ACC112 (cell line): Measurements from ENCODE around the gene KCNS3.

Experiments used
- H2AFZ ChIP-seq: fragments of 200-600 bp; sonication (generic); one replicate; pipeline ENCODE4 v1.6.0; 2017; ENCODE audit warnings: antibody characterized with exemption, low read length; ENCODE audit not compliant: unreplicated experiment
- H3K27ac ChIP-seq: fragments of 200-600 bp; sonication (generic); 2 replicates; pipeline ENCODE4 v1.5.1; 2014; ENCODE audit warnings: low read depth, mild to moderate bottlenecking, antibody characterized with exemption, low read length, moderate library complexity
- H3K27me3 ChIP-seq: fragments of 200-600 bp; sonication (generic); 2 replicates; pipeline ENCODE4 v1.6.1; 2014; ENCODE audit warnings: mild to moderate bottlenecking, antibody characterized with exemption, low read length, moderate library complexity, mixed read lengths; ENCODE audit not compliant: insufficient read depth
- H3K36me3 ChIP-seq: fragments of 200-600 bp; sonication (generic); 2 replicates; pipeline ENCODE4 v1.6.1; 2016; ENCODE audit warnings: mild to moderate bottlenecking, antibody characterized with exemption, low read length, moderate library complexity, mixed read lengths; ENCODE audit not compliant: insufficient read depth
- H3K4me1 ChIP-seq: fragments of 200-600 bp; sonication (generic); one replicate; pipeline ENCODE4 v1.6.1; 2016; ENCODE audit warnings: low read length, mixed read lengths; ENCODE audit not compliant: insufficient read depth, unreplicated experiment, control insufficient read depth
- H3K4me3 ChIP-seq: fragments of 200-600 bp; sonication (generic); 2 replicates; pipeline ENCODE4 v1.5.1; 2014; ENCODE audit warnings: mild to moderate bottlenecking, low read depth, low read length
- H3K79me2 ChIP-seq: fragments of 200-600 bp; sonication (generic); one replicate; pipeline ENCODE4 v1.6.0; 2016; ENCODE audit warnings: low read length; ENCODE audit not compliant: control insufficient read depth, unreplicated experiment, insufficient read depth

KCNS3 gene

DNA sequence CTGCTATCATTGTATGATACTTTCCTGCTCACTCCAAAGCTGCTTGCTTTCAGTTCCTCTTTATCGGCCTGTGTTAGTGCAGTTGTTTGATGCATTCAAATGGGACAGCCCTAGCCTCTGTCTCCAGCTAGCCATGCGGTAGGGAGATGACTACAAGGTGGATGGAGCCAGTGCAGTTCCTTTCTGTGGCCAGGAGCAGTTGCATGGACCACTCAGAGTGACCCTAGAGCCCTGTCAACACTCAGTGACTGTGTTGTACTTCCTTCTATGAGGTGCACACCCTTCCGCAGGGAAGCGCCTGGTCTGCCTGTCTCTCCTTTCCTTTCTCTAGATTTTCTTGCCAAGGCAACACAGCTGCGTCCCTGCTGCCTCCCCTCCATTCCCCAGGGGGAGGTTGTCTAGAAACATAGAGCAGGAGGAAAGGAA, 33.8 kb downstream of the KCNS3 start:
- no peaks in the 10 kb centered on the region for H3K36me3 ChIP-seq
- H3K27ac ChIP-seq: no peak overlapping the region
- no peaks in the 10 kb centered on the region for H3K79me2 ChIP-seq
- no peak overlapping the region for H2AFZ ChIP-seq
- no peaks in the 10 kb centered on the region for H3K27me3 ChIP-seq
- H3K4me3 ChIP-seq: no peak overlapping the region
- H3K4me1 ChIP-seq: no peaks in the 10 kb centered on the region

DNA sequence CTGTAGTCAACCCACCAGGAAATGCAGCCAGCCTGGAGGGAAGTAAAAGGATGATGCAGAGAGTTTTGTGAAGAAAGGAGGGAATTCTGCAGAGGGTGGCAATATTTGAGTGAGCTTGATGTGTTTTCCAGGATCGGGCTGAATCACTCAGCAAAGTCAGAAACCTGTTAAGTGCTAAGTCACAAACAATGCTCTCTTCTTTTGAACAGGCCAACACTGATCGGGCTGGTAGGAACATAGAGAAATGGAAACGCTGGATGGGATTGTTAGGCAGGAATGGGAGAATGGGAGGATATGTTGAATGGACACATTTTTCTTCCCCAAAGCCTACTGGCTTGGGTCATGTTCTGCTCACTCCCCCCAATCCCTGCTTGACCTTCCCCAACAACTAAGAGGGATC, 36.6 kb downstream of the KCNS3 start:
- H3K36me3 ChIP-seq: no peaks in the 10 kb centered on the region
- no peaks in the 10 kb centered on the region for H3K4me1 ChIP-seq
- H3K27me3 ChIP-seq: no peaks in the 10 kb centered on the region
- H3K27ac ChIP-seq: no peak overlapping the region
- no peak overlapping the region for H2AFZ ChIP-seq
- no peaks in the 10 kb centered on the region for H3K79me2 ChIP-seq
- H3K4me3 ChIP-seq: no peak overlapping the region

DNA sequence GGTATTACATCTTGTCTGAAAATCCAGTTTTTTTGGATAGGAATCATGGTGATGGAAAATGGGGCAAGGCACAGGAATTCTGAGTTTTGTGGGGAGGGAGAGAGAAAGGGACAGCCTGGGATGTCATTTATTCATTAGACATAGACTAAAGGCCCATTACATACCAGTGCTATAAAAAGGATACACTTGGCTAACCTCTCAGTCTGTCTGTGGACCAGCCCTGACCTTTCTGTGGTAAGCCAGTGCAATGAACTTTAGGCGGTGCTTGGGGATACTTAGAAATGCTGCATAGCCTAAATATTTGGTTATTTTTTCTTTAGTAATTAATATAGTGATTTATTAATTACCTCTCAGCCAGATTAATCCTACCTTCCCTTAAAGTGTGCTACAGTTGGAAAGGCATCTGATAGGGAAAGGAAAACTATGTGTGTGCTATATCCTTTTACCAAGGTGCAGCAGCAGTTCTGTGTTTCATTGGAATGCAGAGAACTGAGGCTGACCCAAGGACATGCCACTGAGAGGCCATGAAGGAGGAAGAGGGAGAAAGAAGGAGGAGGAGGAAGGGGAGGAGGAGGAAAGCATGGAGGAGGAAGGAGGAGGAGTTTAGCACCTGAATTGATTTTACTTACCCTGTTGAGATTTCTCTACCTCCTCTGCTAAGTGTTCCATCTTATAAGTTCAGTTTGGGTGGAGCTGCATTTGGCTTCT, 37.5 kb downstream of the KCNS3 start:
- Histone ChIP-seq H3K79me2 (no peaks in the 10 kb centered on the region), H2AFZ (no peak overlapping the region), H3K4me3 (no peak overlapping the region), H3K27ac (no peak overlapping the region), H3K27me3 (no peaks in the 10 kb centered on the region), H3K4me1 (no peaks in the 10 kb centered on the region), H3K36me3 (no peaks in the 10 kb centered on the region)

DNA sequence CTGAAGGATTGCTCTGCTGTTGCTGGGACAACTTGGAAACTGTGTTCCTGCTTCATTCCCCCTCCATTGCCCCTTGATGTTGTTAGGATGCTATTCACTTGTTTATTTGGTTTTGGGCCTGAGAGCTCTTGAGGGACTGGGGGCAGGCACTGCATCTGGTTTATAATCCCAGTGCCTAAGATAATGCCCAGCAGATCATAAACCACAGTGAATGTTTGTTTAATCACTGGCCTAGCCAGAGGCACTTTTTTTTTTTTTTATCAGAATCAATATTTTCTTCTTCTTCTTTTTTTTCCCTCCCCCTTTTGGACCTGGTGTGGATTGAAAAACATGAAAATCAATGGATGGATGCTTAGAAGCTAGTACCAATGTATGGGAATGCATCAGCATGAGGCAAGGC, 38.1 kb downstream of the KCNS3 start:
- Histone ChIP-seq H3K79me2 (no peaks in the 10 kb centered on the region), H3K36me3 (no peaks in the 10 kb centered on the region), H3K4me1 (no peaks in the 10 kb centered on the region), H3K27me3 (no peaks in the 10 kb centered on the region), H3K27ac (no peak overlapping the region), H2AFZ (no peak overlapping the region), H3K4me3 (no peak overlapping the region)

DNA sequence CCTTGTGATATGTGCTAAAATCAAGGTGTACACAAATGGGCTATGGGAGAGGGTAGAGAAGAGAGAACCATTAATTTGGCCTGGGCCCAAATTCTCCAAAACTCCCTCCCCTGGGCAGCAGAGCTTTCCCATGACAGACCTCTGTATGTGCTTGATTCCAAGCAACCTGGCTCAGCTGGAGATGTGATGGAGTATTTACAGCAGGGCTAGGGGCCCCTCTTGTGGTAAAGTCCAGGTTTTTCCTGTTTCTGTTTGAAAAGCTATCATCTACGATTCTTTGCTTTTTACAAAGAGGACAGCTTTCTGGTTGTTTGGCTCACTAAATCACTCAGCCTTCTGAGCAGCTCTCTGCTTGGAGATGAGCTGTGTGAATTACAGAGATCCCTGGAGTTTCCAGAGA, 40.3 kb downstream of the KCNS3 start:
- Histone ChIP-seq H3K36me3 (no peaks in the 10 kb centered on the region), H3K27ac (no peak overlapping the region), H3K4me1 (no peaks in the 10 kb centered on the region), H3K4me3 (no peak overlapping the region), H3K79me2 (no peaks in the 10 kb centered on the region), H3K27me3 (no peaks in the 10 kb centered on the region), H2AFZ (no peak overlapping the region)

DNA sequence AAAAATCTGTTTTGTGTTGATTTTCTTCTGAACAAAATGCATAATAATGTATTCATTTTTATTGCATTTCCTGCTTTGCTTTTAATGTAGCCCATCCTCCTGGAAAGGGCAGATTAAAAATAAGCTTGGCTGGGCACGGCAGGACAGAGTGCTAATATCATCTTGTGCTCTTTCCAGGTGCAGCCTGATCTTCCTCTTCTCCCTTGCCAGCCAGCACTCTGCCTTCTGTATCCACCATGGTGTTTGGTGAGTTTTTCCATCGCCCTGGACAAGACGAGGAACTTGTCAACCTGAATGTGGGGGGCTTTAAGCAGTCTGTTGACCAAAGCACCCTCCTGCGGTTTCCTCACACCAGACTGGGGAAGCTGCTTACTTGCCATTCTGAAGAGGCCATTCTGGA, 52.3 kb downstream of the KCNS3 start:
- Histone ChIP-seq H3K36me3 (no peaks in the 10 kb centered on the region), H2AFZ (no peak overlapping the region), H3K4me3 (no peak overlapping the region), H3K79me2 (no peaks in the 10 kb centered on the region), H3K27ac (no peak overlapping the region), H3K4me1 (no peaks in the 10 kb centered on the region), H3K27me3 (no peaks in the 10 kb centered on the region)

DNA sequence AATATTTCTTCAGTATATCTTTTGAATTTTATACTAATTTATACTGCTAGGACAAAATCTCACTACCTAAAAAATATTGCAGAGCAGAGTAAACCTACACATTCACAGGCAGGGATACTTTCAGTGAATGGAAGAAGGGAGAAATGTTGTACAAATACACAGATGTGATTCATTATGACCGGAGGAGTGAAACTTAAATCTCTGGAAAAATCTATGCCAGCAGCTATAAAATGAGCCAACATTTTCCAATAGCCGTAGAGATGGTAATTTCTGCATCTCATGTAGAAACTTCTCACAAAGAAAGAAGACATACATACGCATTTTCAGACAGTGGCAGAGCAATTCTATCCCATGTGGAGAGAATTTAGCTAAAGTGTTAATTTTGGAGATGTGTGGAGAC, 54.8 kb downstream of the KCNS3 start:
- H3K27ac ChIP-seq: no peak overlapping the region
- H2AFZ ChIP-seq: no peak overlapping the region
- no peaks in the 10 kb centered on the region for H3K27me3 ChIP-seq
- H3K36me3 ChIP-seq: no peaks in the 10 kb centered on the region
- H3K79me2 ChIP-seq: no peaks in the 10 kb centered on the region
- H3K4me3 ChIP-seq: no peak overlapping the region
- no peaks in the 10 kb centered on the region for H3K4me1 ChIP-seq

DNA sequence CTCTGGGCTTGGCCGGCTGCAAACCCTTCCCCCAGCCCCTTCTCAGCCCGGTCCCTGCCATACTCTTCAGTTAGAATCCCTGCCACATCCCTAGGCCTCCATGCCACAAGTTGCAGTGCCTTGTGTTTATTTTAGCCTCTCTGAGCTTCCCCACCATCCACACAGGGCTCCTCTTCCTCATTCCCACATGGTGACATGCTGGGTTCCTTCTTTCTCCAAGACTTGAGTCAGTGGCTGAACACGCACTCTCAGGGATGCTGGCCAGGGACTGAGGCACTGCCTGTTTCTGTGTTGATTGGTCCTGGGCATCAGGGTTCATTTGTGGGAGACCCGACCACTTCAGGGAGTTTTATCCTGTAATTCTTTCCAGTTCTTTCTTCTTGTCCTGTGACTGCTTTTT, 56.3 kb downstream of the KCNS3 start:
- no peak overlapping the region for H3K4me3 ChIP-seq
- no peaks in the 10 kb centered on the region for H3K4me1 ChIP-seq
- no peak overlapping the region for H2AFZ ChIP-seq
- H3K36me3 ChIP-seq: no peaks in the 10 kb centered on the region
- no peaks in the 10 kb centered on the region for H3K79me2 ChIP-seq
- no peak overlapping the region for H3K27ac ChIP-seq
- H3K27me3 ChIP-seq: no peaks in the 10 kb centered on the region

DNA sequence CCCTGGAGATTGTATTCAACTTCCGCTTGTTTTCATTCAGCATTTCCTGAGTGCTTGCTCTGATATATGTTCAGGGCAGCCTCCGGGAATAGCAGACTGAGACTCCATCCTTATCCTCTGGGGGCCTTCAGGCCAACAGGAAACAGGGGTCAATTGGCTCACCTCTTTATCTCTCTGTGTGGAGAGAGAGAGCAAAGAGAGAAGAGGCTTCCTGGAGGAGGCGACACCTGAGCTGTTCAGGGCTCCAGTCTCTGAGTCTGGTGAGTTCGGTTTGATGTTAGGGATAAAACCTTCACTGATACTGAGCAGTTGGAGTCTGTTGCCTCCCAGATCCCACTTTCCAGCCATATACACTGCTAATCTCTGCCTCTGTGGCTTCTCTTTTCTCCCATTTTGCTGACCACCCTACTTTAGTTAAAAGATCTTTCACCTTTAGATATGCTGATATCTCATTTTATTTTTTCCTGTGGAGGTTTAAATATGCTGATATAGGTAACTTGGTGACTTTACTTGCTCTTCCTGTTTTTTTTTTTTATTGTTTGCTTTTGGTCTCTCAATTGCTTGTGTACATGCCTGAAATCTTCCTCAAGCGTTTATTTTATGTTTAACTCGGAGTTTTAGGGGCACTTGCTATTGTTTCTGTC, 56.9 kb downstream of the KCNS3 start:
- no peak overlapping the region for H3K27ac ChIP-seq
- no peak overlapping the region for H3K4me3 ChIP-seq
- no peak overlapping the region for H2AFZ ChIP-seq
- no peaks in the 10 kb centered on the region for H3K4me1 ChIP-seq
- no peaks in the 10 kb centered on the region for H3K79me2 ChIP-seq
- H3K36me3 ChIP-seq: no peaks in the 10 kb centered on the region
- no peaks in the 10 kb centered on the region for H3K27me3 ChIP-seq

DNA sequence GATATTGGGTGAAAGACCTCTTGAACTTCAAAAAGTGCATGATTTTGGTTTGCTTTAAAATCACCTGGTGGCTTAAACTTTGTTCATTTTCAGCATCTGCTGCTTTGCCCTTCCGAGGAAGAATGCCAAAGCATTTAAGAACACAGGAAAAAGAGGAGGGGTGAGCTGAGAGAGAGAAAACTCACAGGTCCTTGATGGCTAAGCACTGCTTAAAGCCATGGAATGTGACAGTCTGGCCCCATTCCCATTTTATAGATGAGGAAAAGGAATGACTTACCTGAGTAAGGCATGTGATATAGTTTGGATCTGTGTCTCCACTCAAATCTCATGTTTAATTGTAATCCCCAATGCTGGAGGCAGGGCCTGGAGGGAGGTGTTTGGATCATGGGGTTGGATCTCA, 58.1 kb downstream of the KCNS3 start:
- H3K27ac ChIP-seq: no peak overlapping the region
- no peak overlapping the region for H3K4me3 ChIP-seq
- no peaks in the 10 kb centered on the region for H3K36me3 ChIP-seq
- H2AFZ ChIP-seq: no peak overlapping the region
- H3K79me2 ChIP-seq: no peaks in the 10 kb centered on the region
- no peaks in the 10 kb centered on the region for H3K4me1 ChIP-seq
- no peaks in the 10 kb centered on the region for H3K27me3 ChIP-seq

DNA sequence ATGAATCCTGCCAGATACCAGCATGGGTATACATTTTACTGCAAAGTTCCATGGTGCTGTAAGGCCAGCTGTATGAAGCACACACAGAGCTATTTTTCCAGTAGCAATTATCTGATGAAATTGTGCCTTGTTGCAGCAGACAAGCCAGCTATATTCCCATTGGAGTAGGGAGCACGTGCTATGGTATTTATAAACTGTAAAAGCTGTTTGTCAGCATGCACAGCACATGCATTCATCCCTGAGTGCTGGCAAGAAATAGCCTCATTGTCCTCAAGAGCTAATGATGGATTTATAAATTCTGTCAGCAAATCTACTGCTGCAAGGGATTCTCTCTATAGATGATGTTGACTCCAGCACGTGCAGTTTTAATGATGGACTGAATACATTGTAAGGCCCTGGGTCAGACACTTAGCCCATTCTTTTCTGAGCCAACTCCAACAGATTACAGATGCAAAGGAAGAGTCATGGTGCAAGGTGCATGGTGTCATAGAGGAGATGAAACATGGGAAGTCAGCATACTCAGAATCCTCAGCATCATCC, 61.7 kb downstream of the KCNS3 start:
- no peak overlapping the region for H3K27ac ChIP-seq
- no peaks in the 10 kb centered on the region for H3K79me2 ChIP-seq
- H3K4me1 ChIP-seq: no peaks in the 10 kb centered on the region
- H3K4me3 ChIP-seq: no peak overlapping the region
- H2AFZ ChIP-seq: no peak overlapping the region
- no peaks in the 10 kb centered on the region for H3K27me3 ChIP-seq
- no peaks in the 10 kb centered on the region for H3K36me3 ChIP-seq
